Measurements from ENCODE around the gene CREM.

GRCh38 chr10:35091994-35092790, 34.5 kb upstream of the CREM start:
- TF ChIP-seq CTCF (IDR thresholded peaks at IDR 0.05; ENCODE audit: control extremely low read depth in 1 of 3, insufficient read depth in 1 of 3, low read depth in 1 of 3, low read length in 3 of 3) (no peak), POLR2A (IDR thresholded peaks at IDR 0.05; ENCODE audit: control extremely low read depth in 1 of 2, low read depth in 2 of 2, low read length in 2 of 2) (no peak), HDAC6 (IDR thresholded peaks at IDR 0.05; ENCODE audit: low read depth, low read length) (no peak), EZH2 (IDR thresholded peaks at IDR 0.05; ENCODE audit: low read depth, low read length, severe bottlenecking) (no peak)
